ENCODE data around the gene TNIK. TPM values are rescaled to one million over a fixed set of nuclear protein-coding genes. Genes with fewer than 3 reads are reported as not detected.

The TNIK gene
- total and polyA plus RNA-seq, 2 of the 4 experiments (the other 2 are of a cell fraction), result 3.4 to 6.3 TPM

DNA sequence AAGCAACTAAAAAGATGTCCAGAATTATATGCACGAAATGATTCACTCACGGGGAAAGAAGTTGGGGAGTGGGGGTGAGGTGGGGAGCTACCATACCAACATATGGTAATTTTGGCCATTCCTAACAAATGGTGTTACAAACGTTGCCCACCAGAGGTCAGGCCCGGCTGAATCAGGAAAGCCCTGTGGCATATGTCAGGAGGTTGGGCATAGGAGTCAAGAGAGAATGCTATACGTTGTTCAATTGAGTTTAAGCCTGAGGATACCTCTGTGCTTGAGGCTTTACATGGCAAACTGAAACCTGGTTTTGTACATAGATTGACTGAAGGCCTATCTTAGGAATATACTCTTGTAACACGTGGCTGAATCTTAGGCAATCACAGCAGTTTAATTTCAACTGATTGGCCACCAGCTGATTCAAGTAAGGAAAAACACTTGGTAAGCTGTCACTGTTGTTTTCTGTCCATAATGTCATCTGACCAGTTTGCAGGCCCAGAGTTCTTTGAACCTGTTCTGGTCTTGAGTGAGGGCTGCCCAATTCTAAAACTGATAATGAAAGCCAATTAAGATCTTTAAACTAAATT, 410.3 kb downstream of the TNIK start:
- intact Hi-C loops (cut with micrococcal nuclease) (loop anchor here (1.0 to 5.0 kb wide), 5 partner anchors 87 to 516 kb away; partner anchors contain the start of gene TNIK), in situ Hi-C loops (cut with MboI; ENCODE audit: low sequenced_read_pairs) (loop anchor here (5.0 to 10.0 kb wide), 2 partner anchors 88 to 515 kb away; no protein-coding TSS in a partner anchor), dilution Hi-C loops (cut with HindIII; ENCODE audit: low sequenced_read_pairs, unreplicated experiment) (no loop called here)
- H4K91ac ChIP-seq (ENCODE audit: insufficient read depth, low read depth, low read length), result no peak overlapping the region
- no peak overlapping the region for H3K4me3 ChIP-seq (ENCODE audit: insufficient read depth, low read depth, low read length)
- no peak overlapping the region for H3K18ac ChIP-seq (ENCODE audit: low read depth, low read length)
- no peaks in the 10 kb centered on the region for H4K20me1 ChIP-seq (ENCODE audit: insufficient read depth, low read length)
- H2BK20ac ChIP-seq (ENCODE audit: low read depth, low read length), result peak overlapping the region; percentile 20; the same call in 1 of the 2 replicates
- no peaks in the 10 kb centered on the region for H3K36me3 ChIP-seq (ENCODE audit: control insufficient read depth, insufficient read depth, low read length)
- 13% methylated on average over 1 of the region's 6 CpGs; no CpG with 5 or more reads in 1 of the 2 experiments for WGBS, 2 experiments (ENCODE audit: extremely low coverage in 2 of 2, insufficient read length in 1 of 2)
- no peak for TF ChIP-seq NFE2L2 (IDR thresholded peaks at IDR 0.05; ENCODE audit: low read depth, low read length)
- TF ChIP-seq RAD21 (IDR thresholded peaks at IDR 0.05; ENCODE audit: low read length), result peak; percentile 84
- no peak for TF ChIP-seq RFX5 (IDR thresholded peaks at IDR 0.05; ENCODE audit: low read depth, low read length)
- TF ChIP-seq, protein P1, sequence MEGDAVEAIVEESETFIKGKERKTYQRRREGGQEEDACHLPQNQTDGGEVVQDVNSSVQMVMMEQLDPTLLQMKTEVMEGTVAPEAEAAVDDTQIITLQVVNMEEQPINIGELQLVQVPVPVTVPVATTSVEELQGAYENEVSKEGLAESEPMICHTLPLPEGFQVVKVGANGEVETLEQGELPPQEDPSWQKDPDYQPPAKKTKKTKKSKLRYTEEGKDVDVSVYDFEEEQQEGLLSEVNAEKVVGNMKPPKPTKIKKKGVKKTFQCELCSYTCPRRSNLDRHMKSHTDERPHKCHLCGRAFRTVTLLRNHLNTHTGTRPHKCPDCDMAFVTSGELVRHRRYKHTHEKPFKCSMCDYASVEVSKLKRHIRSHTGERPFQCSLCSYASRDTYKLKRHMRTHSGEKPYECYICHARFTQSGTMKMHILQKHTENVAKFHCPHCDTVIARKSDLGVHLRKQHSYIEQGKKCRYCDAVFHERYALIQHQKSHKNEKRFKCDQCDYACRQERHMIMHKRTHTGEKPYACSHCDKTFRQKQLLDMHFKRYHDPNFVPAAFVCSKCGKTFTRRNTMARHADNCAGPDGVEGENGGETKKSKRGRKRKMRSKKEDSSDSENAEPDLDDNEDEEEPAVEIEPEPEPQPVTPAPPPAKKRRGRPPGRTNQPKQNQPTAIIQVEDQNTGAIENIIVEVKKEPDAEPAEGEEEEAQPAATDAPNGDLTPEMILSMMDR (conservative IDR thresholded peaks at IDR 0.05; ENCODE audit: low read depth, low read length), result peak; percentile 76
- no peak for TF ChIP-seq BHLHE40 (IDR thresholded peaks at IDR 0.05; ENCODE audit: low read depth, low read length)
- no peak for TF ChIP-seq MAZ (IDR thresholded peaks at IDR 0.05; ENCODE audit: borderline replicate concordance, low read depth, low read length)
- peak; percentile 82 for TF ChIP-seq SMC3 (IDR thresholded peaks at IDR 0.05; ENCODE audit: low read depth, low read length)
- TF ChIP-seq POLR2A (IDR thresholded peaks at IDR 0.05; ENCODE audit: low read depth, low read length), result no peak
- TF ChIP-seq, protein P2, sequence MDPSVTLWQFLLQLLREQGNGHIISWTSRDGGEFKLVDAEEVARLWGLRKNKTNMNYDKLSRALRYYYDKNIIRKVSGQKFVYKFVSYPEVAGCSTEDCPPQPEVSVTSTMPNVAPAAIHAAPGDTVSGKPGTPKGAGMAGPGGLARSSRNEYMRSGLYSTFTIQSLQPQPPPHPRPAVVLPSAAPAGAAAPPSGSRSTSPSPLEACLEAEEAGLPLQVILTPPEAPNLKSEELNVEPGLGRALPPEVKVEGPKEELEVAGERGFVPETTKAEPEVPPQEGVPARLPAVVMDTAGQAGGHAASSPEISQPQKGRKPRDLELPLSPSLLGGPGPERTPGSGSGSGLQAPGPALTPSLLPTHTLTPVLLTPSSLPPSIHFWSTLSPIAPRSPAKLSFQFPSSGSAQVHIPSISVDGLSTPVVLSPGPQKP (IDR thresholded peaks at IDR 0.05; ENCODE audit: borderline replicate concordance, low read depth, low read length), result no peak
- TF ChIP-seq MXI1 (IDR thresholded peaks at IDR 0.05; ENCODE audit: borderline replicate concordance, low read depth, low read length), result no peak
- no peak for TF ChIP-seq CHD1 (IDR thresholded peaks at IDR 0.05; ENCODE audit: low read depth, low read length)
- peak; percentile 40; the same call in 1 of the 2 replicates for TF ChIP-seq CEBPB (IDR thresholded peaks at IDR 0.05; ENCODE audit: low read depth, low read length)
- no peak overlapping the region for H3K27ac ChIP-seq (ENCODE audit: insufficient read depth, low read length)
- H2AFZ ChIP-seq (replicated peaks; ENCODE audit: low read length, poor library complexity), result no peak overlapping the region
- no peak overlapping the region for H2AK5ac ChIP-seq (ENCODE audit: low read depth, low read length)
- ATAC-seq (ENCODE audit: low read depth), result peak; percentile 91
- no peak overlapping the region for H3K4me2 ChIP-seq (ENCODE audit: low read depth, low read length)
- peak; percentile 61 for DNase-seq
- no peak overlapping the region for H3K56ac ChIP-seq (ENCODE audit: extremely low read depth, insufficient read depth, low read length)
- no peak overlapping the region for H3K14ac ChIP-seq (replicated peaks; ENCODE audit: low read depth, low read length)
- ChIA-PET POLR2A (ENCODE audit: unreplicated experiment) (no interaction called here), CTCF (interaction anchor here (0.5 to 2.1 kb wide), 8 partner anchors 12 to 524 kb away, joined by 3 to 8 read pairs (median 3); no protein-coding TSS in a partner anchor)
- H3K9ac ChIP-seq (ENCODE audit: low read depth, low read length), result no peak overlapping the region
- H2AK9ac ChIP-seq (replicated peaks; ENCODE audit: low read depth, low read length, poor library complexity), result no peak overlapping the region
- H4K8ac ChIP-seq (ENCODE audit: low read depth in 2 of 2, low read length in 2 of 2), result peak overlapping the region in 1 of 2 experiments; percentile 33; a peak in 1 of 4 replicates
- no TSS peak for BruUV-seq (replicated peaks)
- H3K23ac ChIP-seq (ENCODE audit: low read depth, low read length), result no peak overlapping the region
- no peaks in the 10 kb centered on the region for H3K9me1 ChIP-seq (ENCODE audit: insufficient read depth, low read length)
- H2BK120ac ChIP-seq (ENCODE audit: low read depth, low read length), result peak overlapping the region; percentile 28; the same call in 1 of the 2 replicates
- H2BK5ac ChIP-seq (ENCODE audit: low read depth, low read length, poor library complexity, severe bottlenecking), result no peak overlapping the region
- no peak overlapping the region for H4K5ac ChIP-seq (ENCODE audit: low read depth, low read length)
- no peaks in the 10 kb centered on the region for H3K9me3 ChIP-seq (ENCODE audit: control insufficient read depth, insufficient read depth, low read length)
- H3K4me1 ChIP-seq (ENCODE audit: control insufficient read depth, insufficient read depth, low read length), result peaks cover 4% of the 10 kb centered on the region; the same call in 1 of the 2 replicates
- no peak overlapping the region for H2BK15ac ChIP-seq (ENCODE audit: low read depth, low read length)
- H3K27me3 ChIP-seq (ENCODE audit: control insufficient read depth, insufficient read depth, low read length), result no peaks in the 10 kb centered on the region
- H3K79me1 ChIP-seq (ENCODE audit: low read depth in 1 of 2, low read length in 2 of 2), result no peaks in the 10 kb centered on the region
- H3K4ac ChIP-seq (ENCODE audit: low read depth, low read length), result no peak overlapping the region

Data from IMR-90 (cell line).